Measurements from ENCODE around the gene FKBP9. TPM values are rescaled to one million over a fixed set of nuclear protein-coding genes. Genes with fewer than 3 reads are reported as not detected.
"Not testable (repeated sequence)": the region's sequence is repeated elsewhere in the genome, so short reads cannot be mapped to it uniquely, and the experiment has no call there.

The FKBP9 gene
- total RNA-seq, 1 donor from 2014 or later, result 198 TPM

DNA sequence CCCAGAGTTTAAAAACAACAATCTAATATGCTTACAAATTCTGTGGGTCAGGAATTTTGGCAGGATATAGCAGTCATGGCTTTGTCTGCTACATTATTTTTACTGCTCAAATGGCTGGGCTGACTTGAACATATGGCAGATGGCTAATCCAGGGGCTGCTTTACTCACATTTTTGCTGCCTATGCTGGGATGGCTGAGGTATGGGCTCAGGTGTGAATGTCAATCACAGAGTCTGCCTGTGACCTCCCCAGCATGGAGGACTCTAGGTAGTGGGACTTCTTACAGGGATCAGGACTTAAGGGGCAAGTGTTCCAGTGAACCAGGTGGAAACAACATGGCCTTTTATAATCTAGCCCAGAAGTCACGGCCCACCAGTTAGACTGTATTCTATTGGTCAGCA is 4.4 kb upstream of the FKBP9 start:
- no peak for DNase-seq

DNA sequence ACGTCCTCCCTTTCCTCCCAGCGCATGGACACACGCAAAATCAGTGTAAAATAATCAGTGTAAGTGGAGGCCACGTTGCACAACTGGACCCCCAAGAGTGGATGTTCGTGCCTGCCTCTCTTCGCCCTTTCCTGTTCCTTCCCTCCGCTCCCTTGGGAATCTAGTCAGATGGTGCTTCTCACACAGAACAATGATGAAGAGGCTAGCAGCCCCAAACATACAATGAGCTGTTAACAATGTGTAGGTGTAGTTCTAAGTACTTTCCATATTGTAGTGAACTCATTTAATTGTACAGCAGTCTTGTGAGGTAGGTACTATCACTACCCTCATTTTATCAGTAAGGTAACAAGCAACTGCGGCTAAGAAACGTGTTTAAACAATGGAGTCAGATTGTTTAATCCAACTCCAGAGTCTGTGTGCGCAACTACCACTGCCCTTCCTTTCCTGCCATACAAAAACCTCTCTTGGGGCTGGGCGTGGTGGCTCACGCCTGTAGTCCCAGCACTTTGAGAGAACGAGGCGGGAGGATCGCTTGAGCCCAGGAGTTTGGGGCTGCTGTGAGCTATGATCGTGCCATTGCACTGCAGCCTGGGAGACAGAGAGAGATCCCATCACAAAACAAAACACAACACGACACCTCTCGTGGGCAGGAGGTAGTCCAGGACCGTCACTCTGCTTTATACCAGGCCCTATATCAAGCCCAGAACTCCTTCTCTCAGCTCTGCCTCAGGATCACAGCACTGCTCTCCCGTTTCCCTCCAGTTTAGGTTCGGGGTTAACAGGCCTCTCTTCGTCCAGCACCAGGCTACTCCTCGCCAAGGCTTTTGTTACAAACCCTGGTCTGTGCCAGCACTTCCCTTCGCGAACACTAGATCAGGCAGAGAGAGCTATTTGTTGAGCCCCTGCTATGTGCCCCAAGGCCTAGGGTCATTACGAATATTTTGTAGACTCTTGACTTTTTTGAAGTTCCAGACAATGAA is 1.1 kb downstream of the FKBP9 start:
- DNase-seq, result peak; percentile 70

DNA sequence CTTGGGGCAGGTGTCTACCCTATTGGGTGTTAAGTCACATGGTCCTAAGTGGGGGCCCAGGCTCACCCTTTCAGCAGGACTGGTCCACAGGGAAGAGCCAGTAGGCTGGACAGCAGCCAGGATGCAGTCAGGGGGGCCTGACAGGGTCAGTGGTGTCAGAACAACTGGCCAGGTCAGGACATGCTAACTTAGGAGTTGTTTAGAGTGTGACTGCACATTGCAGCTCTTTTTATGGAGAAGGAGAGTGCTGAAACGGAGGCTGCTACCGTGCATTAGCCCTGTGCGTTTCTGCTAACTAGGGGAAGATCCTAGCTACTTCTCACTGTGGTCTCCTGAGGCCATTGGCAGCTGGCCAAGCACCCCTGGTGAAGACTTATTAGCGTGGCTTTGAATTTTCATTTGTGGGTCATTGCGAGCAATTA is 6.7 kb downstream of the FKBP9 start:
- not testable (repeated sequence) for DNase-seq

DNA sequence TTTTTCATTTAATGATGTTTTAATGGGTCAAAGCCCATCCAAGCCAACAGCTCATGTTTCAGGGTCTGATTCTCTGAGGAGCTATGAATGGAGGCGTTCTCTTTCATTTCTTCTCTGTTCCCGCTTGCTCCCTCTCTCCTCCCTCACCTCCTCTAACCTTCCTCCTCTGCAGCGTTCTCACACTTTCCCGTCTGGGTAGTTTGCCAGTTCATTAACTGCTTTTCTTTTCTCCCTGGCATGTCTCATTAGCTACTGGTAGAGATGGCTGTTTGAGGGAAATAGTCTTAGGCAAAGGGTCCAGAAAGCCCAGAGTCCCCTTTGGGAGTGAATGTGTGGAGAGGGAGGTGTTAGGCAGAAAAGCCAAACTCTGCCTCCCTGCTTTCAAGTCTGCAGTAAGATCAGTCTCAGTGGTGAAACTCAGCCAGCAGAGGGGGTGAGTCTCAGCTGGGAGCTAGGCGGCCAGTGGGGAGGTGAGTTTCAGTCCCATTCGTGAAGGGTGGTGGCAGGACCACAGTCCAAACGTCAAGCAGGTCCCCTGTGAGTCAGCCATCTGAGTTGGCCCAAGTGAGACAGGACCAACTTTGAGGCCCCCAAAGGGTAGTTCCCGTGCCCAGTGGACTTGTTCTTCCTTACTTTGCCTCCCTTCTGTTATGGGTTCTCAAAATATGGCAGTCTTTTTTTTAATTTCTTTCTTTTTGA is 7.4 kb downstream of the FKBP9 start:
- DNase-seq, result peak; percentile 28

DNA sequence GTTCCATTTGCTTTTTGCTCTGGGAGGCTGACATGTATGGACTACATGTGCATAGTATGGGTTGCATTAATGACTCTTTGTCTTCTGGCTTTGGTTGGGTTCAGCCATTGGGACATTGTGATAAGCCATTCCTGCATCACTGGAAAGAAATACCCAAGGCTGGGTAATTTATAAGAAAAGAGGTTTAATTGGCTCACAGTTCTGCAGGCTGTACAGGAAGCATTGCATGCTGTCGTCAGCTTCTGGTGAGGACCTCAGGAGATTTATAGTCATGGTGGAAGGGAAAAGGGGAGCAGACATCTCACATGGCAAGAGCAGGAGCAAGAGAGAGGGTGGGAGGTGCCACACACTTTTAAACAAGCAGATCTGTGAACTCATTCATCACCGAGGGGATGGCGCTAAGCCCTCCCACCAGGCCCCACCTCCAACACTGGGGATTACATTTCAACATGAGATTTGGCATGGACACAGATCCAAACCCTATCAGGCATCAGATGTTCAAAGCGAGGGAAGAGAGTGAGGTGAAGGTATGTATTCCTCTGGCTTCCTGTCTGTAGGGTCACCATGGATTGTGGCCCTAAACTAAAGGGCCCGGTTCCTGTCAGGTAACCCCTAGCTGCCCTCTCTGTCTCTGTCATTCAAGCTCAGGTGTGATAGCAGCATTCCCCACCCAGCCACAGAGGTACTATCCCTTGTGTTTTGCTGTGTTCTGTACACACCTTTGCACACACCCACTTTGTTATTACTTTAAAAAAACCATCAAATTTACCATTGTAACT is 9.4 kb downstream of the FKBP9 start:
- DNase-seq, result not testable (repeated sequence)

DNA sequence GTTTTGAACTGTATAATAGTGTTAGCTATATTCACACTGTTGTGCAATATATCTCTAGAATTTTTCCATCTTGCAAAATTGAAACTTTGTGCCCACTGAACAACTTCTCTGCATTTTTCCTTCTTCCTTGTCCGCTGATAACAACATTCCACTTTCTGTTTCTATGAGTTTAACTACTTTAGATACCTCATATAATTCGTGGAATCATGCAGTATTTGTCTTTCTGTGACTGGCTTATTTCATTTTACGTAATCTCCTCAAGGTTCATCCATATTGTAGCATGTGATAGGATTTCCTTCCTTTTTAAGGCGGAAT is 10.0 kb downstream of the FKBP9 start:
- DNase-seq, result not testable (repeated sequence)

DNA sequence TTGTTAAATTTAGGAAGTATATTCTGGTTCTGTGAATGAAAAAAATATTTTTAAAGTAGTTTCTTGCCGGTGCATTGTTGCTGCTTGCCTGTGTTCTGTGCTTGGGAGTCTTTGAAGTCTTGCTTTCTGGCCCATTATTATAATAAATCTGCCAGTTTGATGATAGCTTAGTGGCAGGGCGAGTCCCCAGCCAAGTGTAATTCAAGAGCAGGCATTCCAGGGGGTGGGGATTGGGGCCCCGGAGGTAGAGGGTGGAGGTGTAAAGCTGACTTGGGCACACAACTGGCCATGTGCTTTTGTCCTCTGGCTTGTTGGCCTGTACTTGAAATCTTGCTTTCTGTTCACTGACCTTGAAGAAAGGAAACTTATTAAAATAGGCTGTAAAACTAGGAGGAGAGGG is 14.7 kb downstream of the FKBP9 start:
- not testable (repeated sequence) for DNase-seq

DNA sequence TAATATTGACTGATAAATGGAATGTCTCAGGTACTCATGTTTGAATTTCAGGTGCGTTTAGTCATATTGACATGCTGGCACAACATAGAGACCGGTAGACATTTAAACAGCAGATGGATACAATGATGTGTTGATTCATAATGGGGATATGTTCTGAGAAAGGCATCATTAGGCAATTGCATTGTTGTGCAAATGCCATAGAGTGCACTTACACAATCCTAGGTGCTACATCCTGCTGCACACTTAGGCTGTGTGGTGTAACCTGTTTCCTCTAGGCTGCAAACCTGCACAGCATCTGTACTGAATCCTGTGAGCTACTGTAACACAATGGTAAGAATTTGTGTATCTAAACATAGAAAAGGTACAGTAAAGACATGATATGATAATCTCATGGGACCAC is 19.9 kb downstream of the FKBP9 start:
- not testable (repeated sequence) for DNase-seq

DNA sequence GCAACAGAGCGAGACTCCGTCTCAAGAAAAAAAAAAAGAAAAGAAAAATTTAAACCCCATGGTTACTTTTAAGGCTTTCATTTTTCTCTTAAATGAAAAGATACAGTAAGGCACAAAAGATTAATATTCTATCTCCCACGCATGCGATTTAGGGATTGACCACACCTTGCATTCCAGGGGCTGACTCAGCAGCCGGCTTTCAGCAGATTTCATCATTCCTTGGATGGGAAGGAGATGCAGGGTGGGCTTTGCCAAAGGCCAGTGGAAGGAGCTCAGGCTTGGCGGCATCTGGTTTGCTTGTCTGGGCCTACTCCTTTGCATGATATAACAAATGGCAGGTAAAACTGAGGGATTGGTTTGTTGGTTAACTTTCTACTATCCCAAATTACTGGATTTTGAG is 22.0 kb downstream of the FKBP9 start:
- not testable (repeated sequence) for DNase-seq

DNA sequence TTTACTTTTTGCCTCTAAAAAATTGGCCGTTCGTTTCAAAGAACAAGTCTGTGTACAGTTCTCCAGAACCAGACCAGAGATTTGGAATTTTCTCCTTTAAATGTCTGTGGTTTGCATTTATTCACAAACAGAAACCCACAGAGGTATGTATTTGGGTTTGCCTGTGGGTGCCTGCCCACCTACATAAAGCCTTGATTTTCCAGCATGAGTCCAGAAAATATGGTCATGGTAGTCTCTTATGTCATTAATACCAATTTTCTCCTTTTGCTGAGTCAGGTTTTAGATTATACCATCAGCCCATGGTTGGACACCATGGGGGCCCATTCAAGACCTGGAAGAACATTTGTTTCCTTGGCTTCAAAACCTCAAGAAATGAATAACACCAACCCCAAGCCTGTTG is 22.7 kb downstream of the FKBP9 start:
- not testable (repeated sequence) for DNase-seq

DNA sequence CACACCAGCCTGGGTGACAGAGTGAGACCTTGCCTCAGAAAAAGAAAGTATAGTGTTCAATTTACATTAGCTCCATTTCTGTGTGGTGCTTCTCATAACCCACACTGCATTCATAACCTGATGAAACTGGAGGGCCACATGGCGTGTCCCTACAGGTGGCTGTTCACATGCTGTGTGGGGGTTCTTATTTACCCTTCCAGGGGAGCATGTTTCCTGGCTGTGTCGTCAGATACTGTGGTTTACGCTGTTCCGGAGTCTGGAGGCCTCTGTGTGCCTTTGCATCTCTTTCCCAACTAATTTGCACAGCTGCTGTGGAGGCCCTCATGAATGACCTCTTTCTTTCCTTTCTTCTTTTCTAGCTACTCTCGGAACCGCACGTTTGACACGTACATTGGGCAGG is 30.9 kb downstream of the FKBP9 start:
- DNase-seq, result not testable (repeated sequence)

DNA sequence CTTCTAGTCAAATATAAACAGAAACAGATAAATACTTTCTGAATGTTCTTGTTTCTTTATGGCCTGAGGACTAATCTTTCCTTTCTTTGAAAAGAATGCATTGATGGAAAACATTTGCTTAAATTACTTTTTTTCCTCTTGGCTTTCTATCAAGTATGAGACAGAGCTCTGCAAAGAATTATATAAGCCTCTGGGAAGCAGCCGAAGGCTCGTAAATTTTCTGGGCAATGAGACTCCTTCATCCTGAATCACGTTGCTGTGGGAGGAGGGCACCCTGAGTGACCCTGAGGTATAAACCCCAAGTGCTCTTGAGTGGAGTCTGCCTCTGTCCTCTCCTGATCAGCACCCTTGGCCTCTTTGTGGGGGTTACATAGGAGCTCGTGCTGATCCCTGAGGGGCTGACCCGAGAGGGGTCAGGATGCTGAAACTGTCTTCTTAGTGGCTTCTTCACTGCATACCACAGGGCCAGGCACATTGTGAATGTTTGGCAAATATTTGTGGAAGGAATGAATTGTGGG is 33.9 kb downstream of the FKBP9 start:
- peak; percentile 22 for DNase-seq

DNA sequence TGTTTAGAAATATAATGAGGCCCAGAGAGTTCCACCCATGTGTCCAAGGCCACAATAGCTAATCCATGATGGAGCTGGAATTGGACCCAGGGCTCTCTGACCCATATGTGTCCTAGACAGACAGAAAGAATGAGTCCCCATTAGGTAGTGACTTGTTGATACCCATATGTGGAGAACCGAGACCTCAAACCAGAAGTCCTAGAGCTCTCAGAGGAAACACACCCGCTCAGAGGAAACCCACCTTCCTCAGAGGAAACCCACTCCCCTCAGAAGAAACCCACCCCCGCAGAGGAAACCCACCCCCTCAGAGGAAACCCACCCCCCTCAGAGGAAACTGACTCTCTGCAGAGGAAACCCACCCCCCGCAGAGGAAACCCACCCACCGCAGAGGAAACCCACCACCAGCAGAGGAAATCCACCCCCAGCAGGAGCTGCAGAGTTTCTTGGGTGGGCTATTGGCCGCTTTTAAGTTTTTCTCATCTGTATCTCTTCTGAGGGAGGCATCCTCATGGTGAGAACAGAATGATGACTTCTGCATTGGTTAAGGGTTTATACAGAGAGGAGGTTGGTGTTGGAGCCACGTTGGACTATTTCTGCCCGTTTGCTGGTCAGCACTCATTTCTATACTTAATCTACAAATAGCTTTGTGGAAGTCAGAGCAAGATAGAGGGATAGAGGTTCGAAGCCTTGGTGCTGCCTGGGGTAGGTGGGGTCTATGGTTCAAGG is 34.9 kb downstream of the FKBP9 start:
- DNase-seq, result not testable (repeated sequence)

DNA sequence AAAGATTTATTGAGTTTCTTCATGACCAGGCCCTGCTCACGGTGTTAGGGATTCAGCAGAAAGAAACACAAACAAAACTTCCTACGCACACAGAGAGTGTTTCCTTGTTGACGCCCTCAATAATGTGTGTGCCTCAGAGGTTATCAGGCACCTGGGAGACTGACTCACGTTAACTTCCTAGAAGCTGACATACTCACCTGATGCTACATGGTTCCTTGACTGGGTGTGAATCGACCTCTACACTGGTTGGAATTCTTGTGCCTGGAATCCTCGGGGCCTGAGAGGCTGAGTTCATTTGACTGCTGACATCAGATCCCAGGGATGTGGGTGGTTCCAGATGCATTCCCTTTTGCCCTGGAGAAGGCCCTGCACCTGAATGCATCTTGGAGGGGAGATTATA is 35.5 kb downstream of the FKBP9 start:
- not testable (repeated sequence) for DNase-seq

DNA sequence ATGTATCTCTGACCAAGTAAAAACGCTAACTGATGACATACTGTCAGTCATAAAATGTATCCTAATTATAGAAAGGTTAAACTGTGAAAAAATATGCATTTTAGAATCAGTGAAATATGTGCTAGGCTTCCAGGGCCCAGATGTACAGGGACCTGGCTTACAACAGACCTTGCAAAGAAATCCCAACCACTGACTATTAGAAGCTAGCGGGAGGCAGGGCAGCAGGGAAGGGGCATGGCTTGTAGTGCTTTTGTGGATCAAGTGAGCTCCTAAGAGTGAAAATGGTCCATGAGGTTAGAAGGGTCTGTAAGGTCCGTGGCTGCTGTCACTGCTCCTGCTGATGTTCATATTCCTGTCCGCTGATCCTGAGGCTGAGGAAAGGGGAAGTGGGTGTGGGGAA is 40.7 kb downstream of the FKBP9 start:
- DNase-seq, result not testable (repeated sequence)

DNA sequence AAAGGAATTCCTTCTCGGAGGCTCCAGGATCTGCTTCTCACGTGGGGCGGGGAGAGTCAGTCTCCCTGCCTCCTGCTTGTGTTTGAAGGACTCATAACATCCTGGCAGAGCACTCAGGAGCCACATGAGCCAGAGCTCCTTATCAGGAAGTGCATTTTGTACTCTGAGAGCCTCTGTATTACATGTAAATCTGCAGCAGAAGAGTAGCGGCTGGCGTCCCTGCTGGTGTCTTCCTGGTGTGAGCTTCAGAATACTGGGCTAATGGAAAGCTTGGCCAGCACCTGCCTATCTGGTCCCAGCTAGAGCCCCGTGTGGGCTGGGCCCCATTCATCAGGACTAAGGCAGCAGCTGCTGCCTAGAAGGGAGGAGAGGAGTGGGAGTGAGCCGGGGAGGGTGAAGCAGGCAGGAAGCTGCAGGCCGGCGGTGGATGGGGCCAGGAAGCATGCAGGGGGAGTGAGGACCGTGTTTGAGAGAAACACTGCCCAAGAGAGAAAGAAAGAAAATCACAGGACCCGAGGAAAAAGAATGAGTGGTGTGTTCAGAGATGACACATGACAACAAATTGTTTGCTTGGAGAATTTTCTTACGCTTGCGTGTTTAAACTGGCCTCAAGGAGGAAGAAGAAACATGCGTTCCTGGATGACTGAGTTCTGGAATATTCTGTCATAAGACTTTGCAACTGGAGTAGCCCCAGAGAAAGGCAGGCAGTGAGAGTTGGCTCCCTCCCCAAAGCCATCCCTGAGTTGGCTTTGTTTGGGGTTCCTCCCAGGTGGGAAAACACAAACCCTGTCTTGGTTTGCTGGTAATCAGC is 41.3 kb downstream of the FKBP9 start:
- peak; percentile 61 for DNase-seq

DNA sequence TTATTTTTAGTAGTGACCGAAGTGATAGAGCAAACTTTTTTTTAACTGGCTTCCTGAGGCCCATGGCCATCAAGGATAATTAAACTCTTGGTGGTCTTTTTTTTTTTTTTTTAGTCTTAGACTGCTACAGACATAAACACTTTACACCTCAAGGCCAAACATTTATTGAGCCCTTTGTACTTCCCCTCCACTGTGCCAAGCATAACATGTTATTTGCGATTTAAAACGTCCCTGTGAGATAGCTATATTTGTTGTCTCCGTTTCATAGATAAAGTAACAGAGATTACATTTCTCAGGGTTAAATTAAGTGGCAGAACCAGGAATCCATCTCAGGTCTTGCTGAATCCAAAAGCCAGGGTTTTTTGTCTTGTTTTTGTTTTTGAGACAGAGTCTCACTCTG is 42.1 kb downstream of the FKBP9 start:
- not testable (repeated sequence) for DNase-seq

DNA sequence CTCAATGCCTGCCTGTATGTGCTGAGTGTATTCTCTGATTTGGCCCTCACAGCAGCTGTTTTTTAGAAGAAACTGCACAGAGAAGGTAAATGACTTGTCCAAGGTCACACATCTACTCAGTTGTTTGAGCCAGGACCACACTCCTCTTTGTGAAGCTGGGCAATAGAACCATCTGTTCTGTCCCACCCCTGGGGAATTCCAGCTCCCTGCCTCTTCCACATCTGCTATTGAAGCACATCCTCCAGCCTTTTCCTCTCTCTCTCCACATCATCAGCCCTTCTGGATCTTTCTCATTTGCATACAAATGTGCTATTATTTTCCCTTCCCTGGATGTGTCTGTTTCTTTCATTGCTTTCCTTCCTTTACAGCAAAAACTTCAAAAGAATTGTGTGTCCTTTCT is 45.9 kb downstream of the FKBP9 start:
- not testable (repeated sequence) for DNase-seq

DNA sequence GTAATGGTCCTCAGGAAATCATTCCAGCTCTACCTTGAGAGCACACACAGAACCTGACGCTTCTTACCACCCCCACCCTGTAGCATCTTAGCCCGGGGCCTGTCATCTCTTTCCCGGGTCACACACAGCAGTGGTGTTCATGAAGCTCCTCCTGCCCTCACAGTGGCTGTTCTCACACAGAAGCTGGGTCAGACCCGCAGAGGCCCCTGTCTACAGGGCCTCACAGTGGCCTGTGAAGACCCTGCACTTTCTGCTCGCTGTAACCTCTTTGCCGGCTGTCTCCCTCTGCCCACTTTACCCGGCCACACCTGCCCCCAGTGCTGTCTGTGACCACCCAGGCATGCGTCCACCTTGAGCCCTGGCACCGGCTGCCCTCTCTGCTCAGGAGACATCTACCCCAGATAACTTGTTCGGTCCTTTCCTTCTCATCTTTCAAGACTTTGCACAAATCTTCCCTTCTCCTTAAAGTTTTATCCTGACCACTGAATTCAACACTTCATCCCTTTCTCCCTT is 46.9 kb downstream of the FKBP9 start:
- not testable (repeated sequence) for DNase-seq

DNA sequence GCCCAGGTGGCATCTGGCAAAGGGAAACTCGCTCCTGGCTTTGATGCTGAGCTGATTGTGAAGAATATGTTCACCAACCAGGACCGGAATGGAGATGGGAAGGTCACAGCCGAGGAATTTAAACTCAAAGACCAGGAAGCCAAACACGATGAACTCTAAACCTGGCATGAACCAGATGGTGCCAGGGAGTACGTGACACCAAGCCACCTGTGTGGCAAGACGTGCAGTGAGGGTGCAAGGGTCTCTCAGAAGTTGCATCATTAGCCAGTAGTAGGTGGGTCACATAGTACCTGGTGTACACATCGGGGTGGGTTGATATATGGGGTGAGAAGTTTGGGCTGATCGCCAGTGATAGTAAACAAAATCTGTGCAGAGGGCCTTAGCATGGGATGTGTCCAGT is 48.0 kb downstream of the FKBP9 start:
- DNase-seq, result not testable (repeated sequence)

DNA sequence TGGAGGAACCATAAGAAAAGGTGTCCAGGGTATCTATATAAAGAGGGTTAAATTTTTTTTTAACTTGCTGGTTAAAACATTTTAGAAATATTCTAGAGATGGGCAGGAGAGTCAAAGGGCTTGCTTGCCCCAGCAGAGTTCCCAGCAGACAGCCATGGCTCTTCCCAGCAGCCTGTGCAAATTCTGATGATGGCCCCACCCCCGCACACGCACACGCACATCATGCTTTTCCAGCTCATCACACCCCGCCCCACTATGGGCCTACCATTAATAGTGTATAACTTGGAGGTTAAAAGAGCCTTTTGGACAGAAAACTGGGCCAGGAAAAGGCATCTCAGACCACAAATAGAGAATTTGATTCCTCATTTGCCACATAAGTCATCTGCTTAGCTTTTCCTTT is 48.5 kb downstream of the FKBP9 start:
- not testable (repeated sequence) for DNase-seq
